Gastrocnemius medialis (tissue), 4 donors: ENCODE data around the gene SNAPC4.

Experiments used
- CTCF ChIP-seq, 5 experiments: fragments of 450-650 bp in 3 of 5; fragments of 200-600 bp in 2 of 5; sonication (generic) in 2 of 5; IDR thresholded peaks in 4 of 5; conservative IDR thresholded peaks in 1 of 5; 1 replicate in 4 of 5; 2 replicates in 1 of 5; pipeline ENCODE4 v1.5.1; 2016 to 2019; ENCODE audit warnings: antibody characterized with exemption in 5 of 5, mild to moderate bottlenecking in 3 of 5, moderate library complexity in 3 of 5
- POLR2A ChIP-seq, 2 donors: fragments of 450-650 bp; IDR thresholded peaks; one replicate each; pipeline ENCODE4 v1.6.1; 2017; ENCODE audit warnings: antibody characterized with exemption in 2 of 2, mild to moderate bottlenecking in 2 of 2, moderate library complexity in 2 of 2

GRCh38 chr9:136395345-136396218, 4.4 kb downstream of the SNAPC4 start:
- TF ChIP-seq POLR2A (IDR thresholded peaks at IDR 0.05) (no peak), CTCF (IDR thresholded peaks at IDR 0.05 in 4 of 5, conservative IDR thresholded peaks at IDR 0.05 in 1 of 5) (no peak)
